ENCODE data around the gene TOX2. TPM values are rescaled to one million over a fixed set of nuclear protein-coding genes. Genes with fewer than 3 reads are reported as not detected.

TOX2 gene
- total RNA-seq, 4 donors from 2014 or later = 0.40 to 3.0 (median 1.6) TPM

- DNase-seq (ENCODE audit: low spot score in 2 of 2) = peak in 1 of 2 donors; percentile 58
- TF ChIP-seq CTCF (IDR thresholded peaks at IDR 0.05) (no peak), POLR2A (IDR thresholded peaks at IDR 0.05) (no peak), POLR2AphosphoS5 (IDR thresholded peaks at IDR 0.05) (no peak), EP300 (IDR thresholded peaks at IDR 0.05) (no peak)
Observed at GRCh38 chr20:44075191-44075949, 160.7 kb downstream of the TOX2 start.

DNA sequence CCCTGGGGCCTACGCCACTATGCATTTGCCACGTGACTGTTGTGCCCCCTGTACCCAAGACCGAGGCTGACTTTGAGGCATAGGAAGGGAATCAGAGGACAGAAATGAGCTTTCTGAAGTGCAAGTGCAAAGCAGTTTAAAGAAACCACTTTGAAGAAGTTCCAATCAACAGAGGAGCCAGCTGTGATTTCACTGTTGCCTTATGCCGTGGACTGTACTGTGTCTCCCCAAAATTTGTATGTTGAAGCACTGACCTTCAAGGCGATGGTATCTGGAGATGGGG lies 161.2 kb downstream of the TOX2 start:
- H3K9me3 ChIP-seq = no peaks in the 10 kb centered on the region
- 98% methylated on average over 5 of the region's 5 CpGs for WGBS
- H3K4me1 ChIP-seq = peaks cover 5% of the 10 kb centered on the region
- TF ChIP-seq CTCF (IDR thresholded peaks at IDR 0.05) = no peak
- TF ChIP-seq EP300 (IDR thresholded peaks at IDR 0.05) = no peak
- TF ChIP-seq POLR2AphosphoS5 (IDR thresholded peaks at IDR 0.05) = no peak
- TF ChIP-seq POLR2A (IDR thresholded peaks at IDR 0.05) = no peak
- H3K27ac ChIP-seq = no peak overlapping the region
- no peaks in the 10 kb centered on the region for H3K36me3 ChIP-seq
- peaks cover 17% of the 10 kb centered on the region for H3K27me3 ChIP-seq
- no peak overlapping the region for H3K4me3 ChIP-seq
- DNase-seq (ENCODE audit: low spot score in 2 of 2) = no peak

More at GRCh38 chr20:44075191-44075949, 160.7 kb downstream of the TOX2 start:
- H3K27ac ChIP-seq = no peak overlapping the region
- no peaks in the 10 kb centered on the region for H3K9me3 ChIP-seq
- no peaks in the 10 kb centered on the region for H3K36me3 ChIP-seq
- no peak overlapping the region for H3K4me3 ChIP-seq
- H3K27me3 ChIP-seq = peaks cover 22% of the 10 kb centered on the region
- no peaks in the 10 kb centered on the region for H3K4me1 ChIP-seq
- WGBS = 89% methylated on average over 23 of the region's 23 CpGs

GRCh38 chr20:44079291-44079690 lies 164.6 kb downstream of the TOX2 start:
- Histone ChIP-seq H3K36me3 (no peaks in the 10 kb centered on the region), H3K27ac (no peak overlapping the region), H3K27me3 (no peaks in the 10 kb centered on the region), H3K4me1 (peaks cover 5% of the 10 kb centered on the region), H3K9me3 (no peaks in the 10 kb centered on the region), H3K4me3 (no peak overlapping the region)
- TF ChIP-seq POLR2AphosphoS5 (IDR thresholded peaks at IDR 0.05) (no peak), POLR2A (IDR thresholded peaks at IDR 0.05) (no peak), CTCF (IDR thresholded peaks at IDR 0.05) (no peak), EP300 (IDR thresholded peaks at IDR 0.05) (no peak)
- DNase-seq (ENCODE audit: low spot score in 2 of 2) = peak in 1 of 2 donors; percentile 58
- WGBS = 95% methylated on average over 5 of the region's 10 CpGs

- peaks cover 5% of the 10 kb centered on the region for H3K4me1 ChIP-seq
- H3K27me3 ChIP-seq = no peaks in the 10 kb centered on the region
- no peak for DNase-seq (ENCODE audit: low spot score in 2 of 2)
- TF ChIP-seq POLR2A (IDR thresholded peaks at IDR 0.05) (no peak), EP300 (IDR thresholded peaks at IDR 0.05) (no peak), CTCF (IDR thresholded peaks at IDR 0.05) (no peak), POLR2AphosphoS5 (IDR thresholded peaks at IDR 0.05) (no peak)
- WGBS = 70% methylated on average over 10 of the region's 10 CpGs
- H3K4me3 ChIP-seq = no peak overlapping the region
- no peaks in the 10 kb centered on the region for H3K36me3 ChIP-seq
- no peaks in the 10 kb centered on the region for H3K9me3 ChIP-seq
- H3K27ac ChIP-seq = no peak overlapping the region
Observed at GRCh38 chr20:44080064-44080463, 165.4 kb downstream of the TOX2 start.

GRCh38 chr20:44080646-44081267 lies 166.1 kb downstream of the TOX2 start:
- Histone ChIP-seq H3K36me3 (no peaks in the 10 kb centered on the region), H3K4me3 (no peak overlapping the region), H3K27ac (no peak overlapping the region), H3K4me1 (peaks cover 5% of the 10 kb centered on the region), H3K27me3 (no peaks in the 10 kb centered on the region), H3K9me3 (no peaks in the 10 kb centered on the region)
- DNase-seq (ENCODE audit: low spot score in 2 of 2) = no peak
- 12% methylated on average over 8 of the region's 8 CpGs for WGBS
- TF ChIP-seq CTCF (IDR thresholded peaks at IDR 0.05) (peak; percentile 96 to 99), EP300 (IDR thresholded peaks at IDR 0.05) (no peak)
